Ramos (cell line): ENCODE measurements around the gene ITLN2.

Experiments
- in situ Hi-C: fragments of 300-500 bp; cut with MboI; formaldehyde crosslinking; loops from one replicate; pipeline ENCODE4 v1.14.3; 2022; ENCODE audit warnings: low sequenced_read_pairs; ENCODE audit not compliant: unreplicated experiment

ITLN2 gene

DNA sequence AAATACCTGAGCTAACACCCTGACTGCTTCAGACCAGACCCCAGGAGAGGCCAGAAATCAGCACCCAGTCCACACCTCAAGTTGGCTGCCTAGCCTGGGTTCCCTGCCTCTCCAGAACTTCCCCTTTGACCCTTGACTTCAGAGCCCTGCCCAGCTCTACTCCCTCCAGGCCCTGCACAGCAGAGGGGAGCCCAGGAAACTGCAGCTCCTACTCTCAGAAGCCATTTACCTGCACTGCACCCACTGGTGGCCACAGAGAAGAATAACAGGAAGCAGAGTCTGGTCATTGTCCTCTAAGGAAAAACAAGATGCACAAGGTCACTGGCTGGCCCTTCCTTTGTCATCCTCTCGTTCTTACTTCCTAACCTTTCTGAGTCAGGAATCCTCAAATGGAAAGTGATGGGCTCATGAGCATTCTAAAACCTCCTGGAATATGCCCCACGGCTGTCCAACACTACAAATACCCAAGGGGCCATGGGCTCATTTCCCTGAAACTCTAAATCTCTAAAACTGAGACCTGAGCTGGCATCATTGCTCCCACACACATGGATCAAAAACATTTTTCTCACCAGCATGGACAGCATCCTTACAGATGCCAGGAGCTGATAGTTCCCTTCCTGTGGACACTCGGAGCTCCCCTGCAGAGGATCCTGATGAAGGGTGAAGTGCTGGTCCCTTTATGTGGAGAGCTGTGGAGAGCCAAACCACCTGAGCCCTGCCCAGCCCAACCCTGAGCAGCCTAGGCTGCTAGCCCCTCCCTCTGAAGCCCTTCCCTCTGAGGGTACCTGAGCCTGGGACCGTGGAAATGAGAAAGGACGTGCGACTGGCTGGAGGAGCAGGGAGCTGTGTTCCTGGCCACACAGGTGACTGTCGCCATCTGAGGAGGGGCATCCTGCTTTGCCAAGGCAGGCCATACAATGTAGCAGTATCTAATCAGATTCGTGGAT lies at the start of gene ITLN2:
Gene ITLN2, minus strand, starts transcription at position 652 of the 947 bp plus-strand sequence. Its CDS starts 68 bp downstream, at position 584.
- in situ Hi-C loops: loop anchor here (5.0 to 25.0 kb wide), 3 partner anchors 117 to 542 kb away; partner anchors contain the start of gene VANGL2

DNA sequence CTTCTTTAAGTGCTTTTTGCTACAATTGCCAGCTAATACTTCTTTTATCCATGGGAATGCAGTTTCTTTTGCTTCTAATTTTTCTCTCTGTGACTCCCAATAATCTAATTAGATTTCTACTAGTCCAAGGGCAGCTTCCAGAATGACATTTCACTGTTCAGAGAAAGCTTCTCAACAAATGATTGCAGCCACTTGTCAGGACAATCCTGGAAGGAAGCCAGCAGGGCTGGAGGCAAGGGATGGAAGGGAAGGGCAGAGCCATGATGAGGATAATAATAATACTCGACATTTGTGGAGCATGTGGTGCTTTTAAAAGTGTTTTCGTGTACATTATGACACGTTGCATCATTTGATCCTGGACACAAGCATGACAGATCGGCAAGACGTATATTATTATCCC lies 46.9 kb upstream of the ITLN2 start:
- in situ Hi-C loops: no loop called here

DNA sequence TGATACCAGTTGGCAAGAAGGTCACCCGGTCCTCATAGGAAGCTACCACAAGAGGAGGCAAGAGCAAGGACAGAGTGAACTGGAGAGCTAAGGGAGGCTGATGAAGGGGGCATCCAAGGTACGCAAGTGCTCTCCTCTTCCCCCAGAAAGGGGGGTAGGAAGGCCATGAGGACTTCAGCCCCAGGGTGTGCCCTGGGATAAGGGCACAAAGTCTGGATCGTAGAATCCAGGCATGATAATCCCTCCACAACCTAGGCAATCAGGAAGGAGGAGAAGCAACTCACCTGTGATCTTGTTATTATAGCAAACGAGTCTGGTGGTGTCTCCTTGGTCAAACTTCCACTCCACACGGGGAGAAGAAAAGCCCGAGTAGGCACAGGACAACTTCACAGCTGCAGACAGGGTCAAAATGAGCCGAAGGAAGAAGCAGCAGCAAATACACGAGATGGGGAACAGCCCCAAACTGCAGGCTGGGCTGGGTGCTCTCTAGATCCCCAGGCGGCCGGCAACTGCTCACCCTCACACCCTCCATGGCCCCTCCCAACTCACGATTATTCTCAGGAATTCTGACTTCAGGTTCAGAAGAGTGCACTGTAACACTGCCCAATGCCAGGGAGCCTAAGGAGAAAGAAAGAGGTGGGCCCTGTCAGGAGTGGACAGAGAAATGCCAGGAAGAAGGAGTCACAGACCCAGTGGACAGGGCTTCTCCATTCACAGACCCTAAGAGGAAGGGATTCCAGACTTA lies 46.3 kb upstream of the ITLN2 start:
- in situ Hi-C loops: no loop called here

DNA sequence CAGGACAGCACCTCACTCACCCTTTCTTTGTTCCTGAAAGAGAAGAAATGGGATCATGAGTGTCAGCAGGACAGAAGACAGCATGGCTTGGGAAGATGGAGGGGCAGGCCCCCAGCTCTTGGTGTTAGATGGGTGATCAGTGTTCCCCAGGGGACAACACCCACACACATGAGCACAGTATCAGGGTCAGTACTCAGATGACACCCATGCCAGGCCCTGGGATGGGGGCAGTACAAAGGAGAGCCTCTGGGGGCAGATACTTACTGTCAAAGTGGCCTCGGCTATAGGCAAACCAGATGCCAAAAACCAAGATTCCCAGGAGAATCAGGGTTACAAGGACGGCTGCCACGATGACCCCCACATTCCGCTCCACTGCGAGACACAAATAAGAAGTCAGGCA lies 44.8 kb upstream of the ITLN2 start:
- in situ Hi-C loops: loop anchor here (10.0 kb wide), 1 partner anchor 95 kb away; the partner anchor contains the start of gene KLHDC9

DNA sequence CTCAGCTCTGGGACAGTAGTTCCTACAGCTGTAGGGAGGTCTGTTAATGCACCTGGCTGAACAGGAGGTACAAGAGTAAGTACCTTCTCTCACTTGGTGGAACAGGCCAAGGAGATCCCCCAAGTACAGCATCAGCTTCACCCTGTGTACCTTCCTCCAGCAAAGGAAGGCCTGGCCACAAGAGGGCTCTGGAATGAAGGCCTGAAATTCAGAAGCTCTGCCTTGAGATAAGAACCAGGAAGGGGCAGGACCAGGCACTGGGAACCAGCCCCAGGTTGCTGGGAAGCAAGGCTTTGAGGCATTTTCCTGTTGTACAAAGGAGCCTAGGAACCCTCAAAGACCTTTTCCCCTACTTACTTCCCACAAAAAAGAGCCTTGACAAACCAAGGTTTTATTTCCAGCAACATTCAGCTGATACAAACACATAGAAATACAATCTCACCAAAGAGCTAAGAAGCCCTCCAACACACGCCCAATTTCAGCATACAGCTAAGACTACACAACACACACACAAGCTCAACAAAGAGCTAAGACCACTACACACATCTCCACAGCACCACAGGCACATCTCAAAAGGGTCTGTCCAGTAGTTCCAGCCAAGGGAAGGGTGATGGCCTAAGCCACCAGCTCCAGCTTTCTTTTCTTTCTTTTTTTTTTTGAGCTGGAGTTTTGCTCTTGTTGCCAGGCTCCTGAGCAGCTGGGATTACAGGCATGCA lies 42.9 kb upstream of the ITLN2 start:
- in situ Hi-C loops: loop anchor here (10.0 kb wide), 1 partner anchor 97 kb away; the partner anchor contains the start of gene KLHDC9

DNA sequence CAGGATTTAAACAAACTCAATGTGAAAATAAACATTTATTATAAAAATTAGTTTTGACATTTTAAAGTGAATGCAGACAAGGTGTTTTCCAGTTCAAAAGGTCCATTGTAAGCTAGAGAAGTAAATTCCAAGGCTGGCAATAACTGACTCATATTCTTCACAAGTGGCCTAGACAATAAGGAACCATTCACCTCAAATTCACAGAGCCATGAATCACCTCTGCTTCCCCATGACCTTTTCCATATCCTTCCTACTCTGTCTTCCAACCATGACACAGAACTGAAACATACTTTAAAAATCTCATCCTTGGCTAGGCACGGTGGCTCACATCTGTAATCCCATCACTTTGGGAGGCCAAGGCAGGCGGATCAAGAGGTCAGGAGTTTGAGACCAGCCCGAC lies 41.6 kb upstream of the ITLN2 start:
- in situ Hi-C loops: loop anchor here (10.0 kb wide), 1 partner anchor 99 kb away; the partner anchor contains the start of gene KLHDC9

DNA sequence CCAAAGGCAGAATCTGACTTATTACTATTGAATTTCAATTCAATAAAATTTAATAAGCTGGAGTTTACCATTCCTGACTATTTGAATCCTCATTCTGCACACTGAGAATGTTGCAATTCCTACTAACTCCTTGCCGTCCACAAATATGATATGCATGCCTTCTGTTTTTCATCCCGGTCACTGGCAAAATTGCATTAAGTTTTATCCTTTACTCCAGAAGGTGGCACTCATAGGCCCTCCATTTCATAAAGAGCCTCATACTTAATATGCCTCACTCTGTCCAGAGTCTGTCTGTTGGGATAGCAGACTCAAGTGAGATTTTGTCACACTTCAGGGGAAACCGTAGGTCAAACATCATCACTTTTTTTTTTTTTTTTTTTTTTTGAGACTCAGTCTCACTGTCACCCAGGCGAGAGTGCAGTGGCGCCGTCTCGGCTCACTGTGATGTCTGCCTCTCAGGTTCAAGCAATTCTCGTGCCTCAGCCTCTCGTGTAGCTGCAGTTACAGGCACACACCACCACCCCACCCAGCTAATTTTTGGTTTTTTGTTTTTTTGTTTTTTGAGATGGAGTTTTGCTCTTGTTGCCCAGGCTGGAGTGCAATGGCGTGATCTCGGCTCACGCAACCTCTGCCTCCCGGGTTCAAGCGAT lies 39.1 kb upstream of the ITLN2 start:
- in situ Hi-C loops: loop anchor here (10.0 kb wide), 1 partner anchor 101 kb away; the partner anchor contains the start of gene KLHDC9

DNA sequence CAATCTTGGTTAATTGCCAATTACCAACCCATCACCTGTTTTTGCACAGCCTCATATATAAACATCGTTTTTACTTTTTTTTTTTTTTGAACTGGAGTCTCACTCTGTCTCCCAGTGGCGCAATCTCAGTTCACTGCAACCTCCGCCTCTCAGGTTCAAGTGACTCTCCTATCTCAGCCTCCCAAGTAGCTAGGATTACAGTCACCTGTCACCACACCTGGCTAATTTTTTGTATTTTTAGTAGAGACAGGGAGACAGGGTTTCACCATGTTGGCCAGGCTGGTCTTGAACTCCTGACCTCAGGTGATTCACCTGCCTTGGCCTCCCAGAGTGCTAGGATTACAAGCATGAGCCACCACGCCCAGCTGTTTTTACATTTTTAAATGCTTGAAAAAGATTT lies 37.4 kb upstream of the ITLN2 start:
- in situ Hi-C loops: loop anchor here (10.0 kb wide), 1 partner anchor 103 kb away; the partner anchor contains the start of gene KLHDC9

DNA sequence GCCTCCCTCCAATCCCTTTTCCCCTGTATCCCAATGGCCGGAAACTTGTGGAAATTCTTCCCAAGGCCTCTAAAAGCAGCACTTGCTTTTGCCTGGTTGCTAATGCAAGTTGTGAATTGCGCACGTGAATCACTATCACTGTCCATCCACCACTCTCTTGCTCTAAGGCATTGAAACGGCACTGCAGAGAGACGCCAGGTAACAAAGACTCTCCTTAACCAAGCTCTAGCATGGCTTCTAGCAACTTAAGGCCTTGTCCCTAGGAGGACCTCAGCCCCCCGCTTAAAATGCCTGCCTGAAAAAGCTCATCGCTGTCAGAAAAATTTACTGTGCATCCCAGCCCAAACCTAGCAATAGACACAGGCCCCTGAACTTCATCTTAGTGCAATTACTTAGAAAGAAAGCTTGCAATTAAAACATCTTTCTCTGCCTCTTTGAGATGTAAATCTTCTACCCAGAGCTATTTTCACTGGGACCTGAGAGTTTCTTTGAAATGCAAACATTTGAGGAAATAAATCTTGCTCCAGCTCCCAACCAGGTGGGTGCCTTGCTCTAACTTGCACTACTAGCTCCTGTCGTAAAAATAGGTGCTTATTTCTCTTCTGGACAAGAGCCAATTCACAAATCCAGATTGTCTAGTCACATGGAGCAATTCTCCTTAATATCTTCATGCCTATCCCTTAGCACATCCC lies 32.9 kb upstream of the ITLN2 start:
- in situ Hi-C loops: no loop called here

DNA sequence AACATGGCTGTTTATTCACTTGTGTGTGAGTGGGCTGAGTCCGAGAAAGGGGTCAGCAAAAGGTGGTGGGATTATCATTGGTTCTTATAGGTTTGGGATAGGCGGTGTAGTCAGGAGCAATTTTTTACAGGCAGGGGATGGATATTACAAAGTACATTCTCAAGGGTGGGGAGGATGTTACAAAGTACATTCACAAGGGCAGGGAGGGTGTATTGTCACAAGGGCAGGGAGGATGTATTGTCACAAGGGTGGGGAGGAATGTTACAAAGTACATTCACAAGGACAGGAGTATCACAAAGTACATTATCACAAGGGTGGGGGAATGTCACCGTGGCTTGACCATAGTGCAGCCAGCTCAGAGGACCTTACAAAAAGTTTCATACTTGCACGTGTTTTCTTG lies 31.1 kb upstream of the ITLN2 start:
- in situ Hi-C loops: no loop called here

DNA sequence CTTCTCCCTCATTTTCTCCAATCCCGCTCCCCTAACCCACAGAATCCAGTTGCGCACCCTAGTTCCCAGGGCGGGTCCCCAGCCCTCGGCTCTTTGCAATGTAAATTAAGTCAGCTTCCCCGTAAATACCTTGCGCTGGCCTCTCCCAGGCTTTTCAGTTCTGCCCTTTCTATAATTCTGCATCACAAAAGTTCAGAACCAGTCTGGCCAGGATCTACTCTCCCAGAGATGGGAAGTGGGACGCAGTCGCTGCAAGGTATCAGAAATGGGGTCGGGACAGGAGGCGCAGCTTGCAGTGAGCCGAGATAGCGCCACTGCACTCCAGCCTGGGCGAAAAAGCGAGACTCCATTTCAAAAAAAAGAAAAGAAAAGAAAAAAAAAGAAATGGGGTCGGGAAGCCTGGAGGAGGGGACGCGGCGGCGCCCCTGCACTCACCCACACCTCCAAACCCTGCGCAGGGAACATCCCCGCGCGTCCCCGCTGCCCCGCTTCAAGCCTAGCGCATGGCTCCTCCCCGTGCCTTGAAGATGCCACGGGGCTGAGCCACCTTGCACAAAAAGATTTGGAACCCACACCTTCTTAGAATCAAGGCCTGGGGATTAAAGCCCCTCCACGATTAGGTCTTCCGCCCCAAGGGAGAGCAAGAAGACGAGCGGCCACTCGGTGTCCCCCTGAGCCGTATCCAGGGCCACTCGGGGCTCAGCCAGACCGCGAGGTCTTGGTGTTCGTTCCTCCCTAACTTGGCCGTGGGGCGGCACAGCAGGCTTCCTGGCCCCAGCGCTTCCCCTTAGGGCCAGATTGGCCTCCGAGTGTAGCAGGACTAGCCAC lies 27.2 kb upstream of the ITLN2 start:
- in situ Hi-C loops: no loop called here

DNA sequence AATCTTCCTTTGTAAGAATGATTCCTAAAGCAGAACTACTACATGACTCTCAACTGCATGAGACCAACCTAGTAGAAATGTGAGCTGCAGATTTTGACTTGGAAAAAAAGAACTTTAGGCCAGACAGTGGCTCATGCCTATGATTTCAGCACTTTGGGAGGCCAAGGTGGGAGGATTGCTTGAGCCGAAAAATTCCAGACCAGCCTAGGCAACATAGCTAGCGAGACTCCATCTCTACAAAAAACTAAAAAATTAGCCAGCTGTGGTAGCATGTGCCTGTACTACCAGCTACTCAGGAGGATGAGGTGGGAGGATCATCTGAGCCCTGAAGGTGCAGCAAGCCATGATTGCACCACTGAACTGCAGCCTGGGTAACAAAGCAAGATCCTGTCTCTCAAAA lies 24.7 kb upstream of the ITLN2 start:
- in situ Hi-C loops: no loop called here

DNA sequence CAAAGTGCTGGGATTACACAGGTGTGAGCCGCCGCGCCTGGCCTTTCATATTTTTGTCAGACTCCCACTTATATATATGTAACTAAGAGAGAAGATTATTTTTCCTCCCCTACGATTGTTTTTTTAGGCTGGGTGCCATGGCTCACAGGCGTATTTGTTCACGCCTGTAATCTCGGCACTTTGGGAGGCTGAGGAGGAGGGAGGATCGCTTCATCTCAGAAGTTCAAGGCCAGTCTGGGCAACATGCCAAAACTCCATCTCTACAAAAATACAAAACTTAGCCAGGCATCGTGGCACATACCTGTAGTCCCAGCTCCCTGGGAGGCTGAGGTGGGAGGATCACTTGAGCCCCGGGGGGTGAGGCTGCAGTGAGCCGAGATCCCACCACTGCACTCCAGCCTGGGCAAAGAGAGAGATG lies 23.9 kb upstream of the ITLN2 start:
- in situ Hi-C loops: no loop called here

DNA sequence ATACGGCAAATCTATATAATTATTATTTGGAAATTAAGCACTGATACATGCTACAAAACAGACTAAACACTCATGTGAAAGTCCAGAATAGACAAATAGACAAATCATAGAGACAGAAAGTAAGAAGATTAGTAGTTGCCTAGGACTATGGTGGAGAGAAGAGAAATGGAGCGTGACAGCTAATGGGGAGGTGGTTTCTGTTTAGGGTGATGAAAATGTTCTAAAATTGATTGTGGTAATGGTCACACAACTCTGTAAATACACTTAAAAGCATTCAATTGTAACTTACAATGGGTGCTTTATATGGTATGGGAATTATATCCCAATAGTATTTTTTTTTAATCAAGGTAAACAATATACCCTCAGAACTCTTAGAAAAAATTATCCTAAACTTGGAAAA lies 20.4 kb upstream of the ITLN2 start:
- in situ Hi-C loops: no loop called here

DNA sequence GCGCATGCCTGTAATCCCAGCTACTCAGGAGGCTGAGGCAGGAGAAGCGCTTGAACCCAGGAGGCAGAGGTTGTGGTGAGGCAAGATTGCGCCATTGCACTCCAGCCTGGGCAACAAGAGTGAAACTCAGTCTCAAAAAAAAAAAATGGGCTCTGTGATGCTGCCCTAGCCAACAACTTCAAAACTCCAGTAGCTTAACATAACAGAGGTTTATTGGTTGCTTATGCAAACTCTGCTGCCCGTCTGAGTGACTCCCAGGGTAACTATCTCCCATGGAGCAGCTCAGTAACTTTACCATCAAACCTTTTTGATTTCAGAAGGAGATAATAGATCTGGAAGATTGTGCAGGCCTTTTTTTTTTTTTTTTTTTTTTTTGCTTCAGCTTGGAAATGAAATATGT lies 18.9 kb upstream of the ITLN2 start:
- in situ Hi-C loops: loop anchor here (25.0 kb wide), 1 partner anchor 561 kb away; the partner anchor contains the start of gene VANGL2

DNA sequence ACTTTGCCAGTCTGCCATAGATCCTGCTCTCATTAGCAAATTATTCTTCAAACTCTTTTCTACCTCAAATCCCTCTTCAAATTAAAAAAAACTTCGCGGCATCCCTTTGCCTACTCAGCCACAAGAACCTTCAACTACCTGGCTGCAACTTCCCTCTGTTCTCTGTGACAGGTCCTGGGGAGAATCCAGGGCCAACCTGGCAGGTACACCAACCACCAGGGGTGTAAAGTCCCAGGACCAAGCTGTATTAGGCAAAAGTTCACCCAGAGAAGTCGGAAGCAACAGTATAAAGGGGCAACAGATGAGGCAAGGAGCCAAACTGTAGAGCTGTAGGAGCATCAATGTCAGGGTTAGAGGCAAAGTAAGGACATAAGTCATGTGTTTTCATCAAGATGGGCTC lies 18.3 kb upstream of the ITLN2 start:
- in situ Hi-C loops: loop anchor here (25.0 kb wide), 1 partner anchor 561 kb away; the partner anchor contains the start of gene VANGL2

DNA sequence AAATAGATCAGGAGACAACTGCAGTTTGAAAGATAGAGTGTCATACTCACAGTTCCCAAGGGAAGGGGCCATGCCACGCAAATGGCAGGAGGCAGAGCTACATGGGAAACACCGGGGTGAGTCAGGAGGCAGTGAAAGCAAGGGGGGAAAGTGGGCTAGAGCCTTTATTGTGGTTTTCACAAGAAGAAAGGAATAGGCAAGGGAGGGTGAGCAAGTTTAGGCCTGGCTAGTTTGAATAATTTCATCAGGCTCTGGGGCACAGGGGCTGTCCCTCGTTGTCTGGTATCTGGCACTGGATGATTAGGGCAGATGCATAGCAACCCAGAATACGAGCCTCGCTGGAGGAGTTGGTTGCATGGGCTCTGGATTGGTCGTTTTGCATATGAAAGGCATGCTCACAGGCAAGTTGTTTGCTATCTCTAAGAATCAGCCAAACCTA lies 17.0 kb upstream of the ITLN2 start:
- in situ Hi-C loops: loop anchor here (25.0 kb wide), 1 partner anchor 559 kb away; the partner anchor contains the start of gene VANGL2

DNA sequence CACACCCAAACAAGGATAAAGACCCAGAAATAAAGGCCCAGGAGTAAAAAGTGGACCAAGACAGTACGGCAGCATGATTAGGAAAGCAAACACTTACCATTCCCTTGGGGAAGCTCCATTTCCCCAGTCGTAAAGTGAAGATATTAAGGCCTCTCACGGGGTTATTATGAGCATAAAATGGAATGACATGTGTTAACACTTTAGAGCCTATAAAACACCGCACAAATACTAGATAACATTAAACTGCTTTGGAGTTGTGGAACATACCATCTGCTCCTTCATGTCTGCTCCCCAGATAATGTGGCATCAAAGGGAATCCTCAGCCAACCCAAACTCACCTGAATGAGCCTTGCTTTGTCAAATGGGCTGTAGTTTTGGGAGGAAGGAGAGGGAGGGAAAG lies 8.9 kb upstream of the ITLN2 start:
- in situ Hi-C loops: loop anchor here (25.0 kb wide), 1 partner anchor 551 kb away; the partner anchor contains the start of gene VANGL2
